T-helper 17 cell (primary cell): ENCODE data around the gene NRARP. TPM values are rescaled to one million over a fixed set of nuclear protein-coding genes. Genes with fewer than 3 reads are reported as not detected.
"Not testable (repeated sequence)": the region's sequence is repeated elsewhere in the genome, so short reads cannot be mapped to it uniquely, and the experiment has no call there.

Experiments used
- ATAC-seq: fragments of 150-1000 bp; cut with Tn5 transposase; 2 replicates; pipeline ENCODE4 v1.10.0; 2021; ENCODE audit warnings: mild to moderate bottlenecking, moderate library complexity
- DNase-seq, 3 donors: peaks; one replicate each; pipeline versions ENCODE4 v3.0.0 to v3.0.0-alpha.2; 2020 to 2021
- H3K9me3 ChIP-seq: one replicate; pipeline ENCODE4 v1.7.0; 2013; ENCODE audit warnings: low read length, mild to moderate bottlenecking; ENCODE audit not compliant: control insufficient read depth, poor library complexity, severe bottlenecking
- H3K27ac Mint-ChIP-seq: one replicate; pipeline ENCODE4 v1.8.0; 2022; ENCODE audit warnings: mild to moderate bottlenecking, moderate library complexity, mixed read lengths
- H3K27me3 Mint-ChIP-seq: one replicate; pipeline ENCODE4 v1.8.0; 2022; ENCODE audit warnings: mixed read lengths
- H3K36me3 Mint-ChIP-seq: one replicate; pipeline ENCODE4 v1.8.0; 2022; ENCODE audit warnings: low read depth, mixed read lengths
- H3K4me1 Mint-ChIP-seq: one replicate; pipeline ENCODE4 v1.8.0; 2022; ENCODE audit warnings: mild to moderate bottlenecking, mixed read lengths
- H3K4me3 Mint-ChIP-seq: one replicate; pipeline ENCODE4 v1.8.0; 2022; ENCODE audit warnings: mild to moderate bottlenecking, moderate library complexity, mixed read lengths
- total RNA-seq, 4 donors: library from RNA in 2 of 4; stranded (reverse) in 2 of 4; gene quantifications; one replicate each; pipeline ENCODE4 v1.2.3 and lab custom pipeline; 2022 to 2026

Gene NRARP
- total RNA-seq, 2 donors from 2014 or later: 0.42 to 0.91 TPM

GRCh38 chr9:137330689-137331088 is 28.6 kb upstream of the NRARP start:
- H3K4me1 Mint-ChIP-seq: peaks cover 4% of the 10 kb centered on the region
- peaks cover 13% of the 10 kb centered on the region for H3K27me3 Mint-ChIP-seq
- no peak overlapping the region for H3K4me3 Mint-ChIP-seq
- no peak for ATAC-seq
- no peak for DNase-seq
- peaks cover 7% of the 10 kb centered on the region for H3K9me3 ChIP-seq
- no peak overlapping the region for H3K27ac Mint-ChIP-seq
- peaks cover 3% of the 10 kb centered on the region for H3K36me3 Mint-ChIP-seq

GRCh38 chr9:137329590-137329989 is 27.5 kb upstream of the NRARP start:
- H3K4me1 Mint-ChIP-seq, ATAC-seq, H3K27ac Mint-ChIP-seq, H3K4me3 Mint-ChIP-seq, H3K36me3 Mint-ChIP-seq, H3K9me3 ChIP-seq, DNase-seq: not testable (repeated sequence)
- peaks cover 14% of the 10 kb centered on the region for H3K27me3 Mint-ChIP-seq

- DNase-seq, H3K9me3 ChIP-seq, H3K4me3 Mint-ChIP-seq, H3K4me1 Mint-ChIP-seq, ATAC-seq, H3K27ac Mint-ChIP-seq, H3K36me3 Mint-ChIP-seq: not testable (repeated sequence)
- H3K27me3 Mint-ChIP-seq: peaks cover 14% of the 10 kb centered on the region
Measured at GRCh38 chr9:137327641-137328550, 25.8 kb upstream of the NRARP start.

GRCh38 chr9:137326445-137327065 is 24.5 kb upstream of the NRARP start:
- H3K4me1 Mint-ChIP-seq: peaks cover 4% of the 10 kb centered on the region
- peak overlapping the region; percentile 32 for H3K27ac Mint-ChIP-seq
- ATAC-seq (peak; percentile 85), DNase-seq (no peak)
- H3K9me3 ChIP-seq: peaks cover 7% of the 10 kb centered on the region
- H3K27me3 Mint-ChIP-seq: peaks cover 14% of the 10 kb centered on the region
- no peaks in the 10 kb centered on the region for H3K36me3 Mint-ChIP-seq
- peak overlapping the region; percentile 63 for H3K4me3 Mint-ChIP-seq

GRCh38 chr9:137325799-137326198 is 23.7 kb upstream of the NRARP start:
- peak overlapping the region; percentile 29 for H3K27ac Mint-ChIP-seq
- peaks cover 7% of the 10 kb centered on the region for H3K9me3 ChIP-seq
- H3K36me3 Mint-ChIP-seq: no peaks in the 10 kb centered on the region
- ATAC-seq: no peak
- peaks cover 4% of the 10 kb centered on the region for H3K4me1 Mint-ChIP-seq
- no peak for DNase-seq
- H3K27me3 Mint-ChIP-seq: peaks cover 14% of the 10 kb centered on the region
- no peak overlapping the region for H3K4me3 Mint-ChIP-seq

- ATAC-seq (no peak), DNase-seq (no peak)
- peaks cover 7% of the 10 kb centered on the region for H3K9me3 ChIP-seq
- H3K4me1 Mint-ChIP-seq: peaks cover 8% of the 10 kb centered on the region
- H3K27ac Mint-ChIP-seq: no peak overlapping the region
- H3K36me3 Mint-ChIP-seq: no peaks in the 10 kb centered on the region
- H3K27me3 Mint-ChIP-seq: peaks cover 14% of the 10 kb centered on the region
- no peak overlapping the region for H3K4me3 Mint-ChIP-seq
Measured at GRCh38 chr9:137325124-137325523, 23.1 kb upstream of the NRARP start.

GRCh38 chr9:137323531-137324331 is 21.7 kb upstream of the NRARP start:
- H3K4me1 Mint-ChIP-seq: peaks cover 8% of the 10 kb centered on the region
- ATAC-seq (no peak), DNase-seq (no peak)
- peaks cover 14% of the 10 kb centered on the region for H3K27me3 Mint-ChIP-seq
- no peaks in the 10 kb centered on the region for H3K36me3 Mint-ChIP-seq
- H3K9me3 ChIP-seq: peaks cover 7% of the 10 kb centered on the region
- H3K4me3 Mint-ChIP-seq: no peak overlapping the region
- H3K27ac Mint-ChIP-seq: no peak overlapping the region

GRCh38 chr9:137321726-137322361 is 19.8 kb upstream of the NRARP start:
- no peak overlapping the region for H3K27ac Mint-ChIP-seq
- DNase-seq: no peak
- H3K9me3 ChIP-seq: no peaks in the 10 kb centered on the region
- peaks cover 7% of the 10 kb centered on the region for H3K4me1 Mint-ChIP-seq
- peaks cover 11% of the 10 kb centered on the region for H3K27me3 Mint-ChIP-seq
- H3K36me3 Mint-ChIP-seq: no peaks in the 10 kb centered on the region
- ATAC-seq: no peak
- H3K4me3 Mint-ChIP-seq: no peak overlapping the region

GRCh38 chr9:137320555-137321384 is 18.7 kb upstream of the NRARP start:
- peak overlapping the region; percentile 36 for H3K4me3 Mint-ChIP-seq
- no peaks in the 10 kb centered on the region for H3K9me3 ChIP-seq
- DNase-seq (peak in 1 of 3 donors; percentile 9), ATAC-seq (peak; percentile 45)
- peaks cover 4% of the 10 kb centered on the region for H3K4me1 Mint-ChIP-seq
- no peaks in the 10 kb centered on the region for H3K36me3 Mint-ChIP-seq
- H3K27me3 Mint-ChIP-seq: peaks cover under 1% of the 10 kb centered on the region
- H3K27ac Mint-ChIP-seq: no peak overlapping the region

GRCh38 chr9:137319739-137320551 is 17.9 kb upstream of the NRARP start:
- H3K4me3 Mint-ChIP-seq: no peak overlapping the region

GRCh38 chr9:137319011-137319738 is 17.1 kb upstream of the NRARP start:
- Mint-ChIP-seq H3K4me3 (no peak overlapping the region), H3K27me3 (no peaks in the 10 kb centered on the region), H3K4me1 (peaks cover 4% of the 10 kb centered on the region), H3K27ac (no peak overlapping the region), H3K36me3 (no peaks in the 10 kb centered on the region)
- DNase-seq (peak in 1 of 3 donors; percentile 8), ATAC-seq (no peak)
- H3K9me3 ChIP-seq: no peaks in the 10 kb centered on the region

More at GRCh38 chr9:137319739-137320551, 17.9 kb upstream of the NRARP start:
- H3K27me3 Mint-ChIP-seq: no peaks in the 10 kb centered on the region
- ATAC-seq (no peak), DNase-seq (peak in 1 of 3 donors; percentile 7)
- H3K9me3 ChIP-seq: no peaks in the 10 kb centered on the region
- H3K27ac Mint-ChIP-seq: no peak overlapping the region
- H3K4me1 Mint-ChIP-seq: peaks cover 4% of the 10 kb centered on the region
- no peaks in the 10 kb centered on the region for H3K36me3 Mint-ChIP-seq
